ENCODE measurements around the gene MEIOC.
"Not testable (repeated sequence)": the region's sequence is repeated elsewhere in the genome, so short reads cannot be mapped to it uniquely, and the experiment has no call there.

Gene MEIOC

GRCh38 chr17:44655983-44656710 is at the start of gene MEIOC:
TSS of gene MEIOC (plus strand) at chr17:44656468. CDS start at chr17:44656614, 146 bp downstream.
- in situ Hi-C loops (cut with MboI; ENCODE audit: low sequenced_read_pairs): no loop called here

DNA sequence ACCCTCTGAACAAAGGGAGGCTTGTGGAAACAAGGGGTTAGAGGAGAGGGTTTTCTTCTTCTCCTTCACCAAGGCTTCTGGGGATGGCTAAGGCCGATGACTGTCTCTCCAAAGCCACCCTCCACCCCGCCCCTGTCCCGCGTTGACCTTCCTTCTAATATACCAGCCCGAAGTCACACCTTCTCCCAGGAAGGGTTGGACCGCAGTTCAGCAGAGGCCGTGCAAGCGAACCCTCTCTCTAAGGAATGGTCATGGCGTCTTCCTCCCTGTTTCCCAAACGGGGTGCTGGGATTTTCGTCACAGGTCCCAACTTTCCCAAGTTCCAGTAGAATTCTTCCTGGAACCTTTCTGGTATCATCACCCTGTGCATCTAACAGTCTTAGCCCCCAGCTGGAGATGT is 49.6 kb upstream of the MEIOC start:
- in situ Hi-C loops (cut with MboI; ENCODE audit: low sequenced_read_pairs): no loop called here

DNA sequence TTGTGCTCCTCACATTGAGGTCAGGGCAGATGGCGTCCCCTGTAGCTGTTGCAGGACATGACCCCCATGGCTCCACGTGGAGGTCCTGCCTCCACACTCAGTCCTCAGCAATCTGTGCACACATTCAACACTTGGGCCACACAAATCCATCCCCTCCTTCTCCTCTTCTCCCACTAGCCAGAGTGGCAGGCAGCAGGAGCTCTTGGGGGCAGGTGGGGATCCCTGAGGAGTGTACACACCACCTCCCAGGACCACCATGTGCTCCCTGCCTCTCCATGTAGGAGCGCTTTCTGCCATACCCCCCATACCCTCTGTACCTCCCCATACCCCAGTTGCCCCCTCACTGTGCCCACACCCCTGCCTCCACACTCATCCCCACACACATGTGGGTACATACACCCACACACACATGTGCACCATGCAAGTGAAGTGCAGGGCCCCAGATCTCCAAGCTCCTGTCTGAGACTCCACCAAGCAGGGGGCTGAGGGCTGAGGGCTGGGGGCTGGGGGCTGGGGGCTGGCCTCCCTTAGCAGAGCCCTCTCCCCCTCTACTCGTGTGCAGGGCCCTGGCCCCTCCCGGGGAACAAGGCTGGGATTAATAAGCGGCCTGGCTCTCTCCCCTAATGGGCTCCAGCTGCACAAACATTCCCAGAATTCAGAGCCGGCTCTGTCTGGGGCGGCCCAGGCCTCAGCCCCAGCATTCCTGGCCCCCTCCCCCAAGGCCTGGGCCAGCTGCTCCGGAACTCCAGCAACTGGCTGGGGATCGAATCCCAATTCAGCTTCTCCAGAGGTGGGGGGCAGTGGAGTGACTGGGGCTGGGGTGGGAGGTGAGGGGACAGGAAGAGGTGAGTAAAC is 48.2 kb upstream of the MEIOC start:
- in situ Hi-C loops (cut with MboI; ENCODE audit: low sequenced_read_pairs): no loop called here

DNA sequence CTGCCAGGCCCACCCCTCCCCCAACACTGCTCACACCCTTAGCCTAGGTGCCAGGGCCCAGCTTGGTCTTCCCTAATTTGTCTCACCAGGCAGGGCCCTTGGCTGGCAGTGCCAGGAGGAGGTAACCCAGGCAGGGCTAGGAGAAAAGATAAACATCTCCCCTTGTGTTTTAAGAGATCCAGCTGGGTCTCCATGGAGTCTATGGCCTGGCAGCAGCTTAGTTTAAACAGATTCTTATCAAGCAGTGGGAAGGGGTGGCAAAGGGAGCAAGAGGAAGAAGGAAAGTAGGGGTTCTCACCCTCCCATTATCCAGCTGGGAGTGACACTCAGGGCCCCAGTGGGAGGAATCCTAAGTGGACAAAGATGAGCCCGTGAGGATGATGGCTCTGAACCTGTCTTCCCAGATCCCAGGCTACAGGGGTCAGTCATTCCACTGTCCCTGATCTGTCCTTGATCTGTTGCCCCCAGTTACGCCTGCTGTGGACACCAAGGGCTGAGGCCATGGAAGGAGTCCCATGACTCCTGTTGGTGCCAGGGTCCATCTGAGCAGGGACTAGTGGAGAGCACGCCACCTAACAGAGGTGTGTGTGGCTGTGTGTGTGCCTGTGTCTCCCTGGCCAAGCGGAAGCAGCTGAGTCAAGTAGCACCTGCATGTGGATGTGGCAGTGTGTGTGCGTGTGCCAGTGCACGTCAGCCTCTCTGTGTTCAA is 47.4 kb upstream of the MEIOC start:
- in situ Hi-C loops (cut with MboI; ENCODE audit: low sequenced_read_pairs): no loop called here

- in situ Hi-C loops (cut with MboI; ENCODE audit: low sequenced_read_pairs): no loop called here
Measured at GRCh38 chr17:44610331-44610730, 45.9 kb upstream of the MEIOC start.

DNA sequence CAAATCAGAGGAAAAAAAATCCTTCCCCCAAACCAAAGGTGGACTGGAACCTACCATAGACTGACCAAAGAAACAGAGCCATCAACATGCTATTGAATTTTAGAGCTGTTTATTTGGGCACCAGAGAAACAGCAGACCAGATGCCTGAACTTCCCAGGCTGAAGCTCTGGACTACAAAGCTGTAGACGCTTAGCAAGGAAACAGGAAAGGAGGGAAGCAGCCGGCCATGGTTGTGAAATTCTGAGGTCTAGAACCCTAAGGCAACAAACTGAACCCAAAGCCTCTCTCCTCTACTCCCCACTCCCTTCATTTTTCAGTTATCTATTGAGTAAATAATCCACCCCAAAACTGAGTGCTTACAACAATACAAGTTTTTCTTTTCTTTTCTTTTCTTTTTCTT is 45.4 kb upstream of the MEIOC start:
- in situ Hi-C loops (cut with MboI; ENCODE audit: low sequenced_read_pairs): no loop called here

DNA sequence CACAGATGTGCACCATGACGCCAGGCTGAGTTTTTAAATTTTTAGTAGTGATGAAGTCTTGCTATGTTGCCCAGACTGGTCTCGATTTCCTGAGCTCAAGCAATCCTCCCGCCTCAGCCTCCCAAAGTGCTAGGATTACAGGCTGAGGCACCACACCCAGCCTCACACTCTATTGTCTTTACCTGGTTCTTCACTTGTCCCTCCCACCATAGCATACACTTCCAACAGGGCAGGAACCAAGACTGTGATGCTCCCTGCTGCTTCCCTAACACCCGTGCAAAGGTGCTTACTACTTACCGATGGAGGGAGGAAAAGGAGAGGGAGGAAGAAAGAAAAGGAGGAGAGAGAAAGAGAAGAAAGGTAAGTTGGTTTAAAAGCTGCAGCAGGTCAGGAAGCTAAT is 41.4 kb upstream of the MEIOC start:
- in situ Hi-C loops (cut with MboI; ENCODE audit: low sequenced_read_pairs): no loop called here

- in situ Hi-C loops (cut with MboI; ENCODE audit: low sequenced_read_pairs): not testable (repeated sequence)
Measured at GRCh38 chr17:44618652-44619051, 37.6 kb upstream of the MEIOC start.

DNA sequence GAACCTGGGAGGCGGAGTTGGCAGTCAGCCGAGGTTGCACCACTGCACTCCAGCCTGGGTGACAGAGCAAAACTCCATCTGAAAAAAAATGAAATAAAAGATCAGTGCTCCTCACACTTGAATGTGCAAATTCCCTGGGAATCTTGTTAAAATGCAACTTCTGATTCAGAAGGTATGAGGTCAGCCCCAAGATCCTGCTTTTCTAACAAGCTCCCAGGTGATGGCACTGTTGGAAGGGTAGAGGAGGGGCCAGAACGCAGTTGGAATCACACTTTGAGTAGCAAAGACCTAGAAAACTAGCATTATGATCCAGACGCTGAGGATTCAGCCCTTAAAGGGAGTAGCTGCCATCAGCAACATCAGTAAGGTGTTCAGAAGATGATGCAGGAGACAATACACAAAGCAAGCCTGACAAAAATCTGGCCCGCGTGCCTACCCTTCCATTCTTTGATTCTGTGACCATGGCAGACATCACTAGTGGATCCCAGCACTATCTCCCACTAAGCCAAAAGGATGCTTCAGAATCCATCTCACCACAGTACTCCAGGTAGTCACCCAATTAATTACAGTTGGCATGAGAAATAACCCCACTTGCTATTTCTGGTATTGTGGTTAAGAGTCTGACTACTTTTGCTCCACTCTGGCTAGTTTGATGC is 33.1 kb upstream of the MEIOC start:
- in situ Hi-C loops (cut with MboI; ENCODE audit: low sequenced_read_pairs): no loop called here

GRCh38 chr17:44627513-44628242 is 28.6 kb upstream of the MEIOC start:
- in situ Hi-C loops (cut with MboI; ENCODE audit: low sequenced_read_pairs): no loop called here

DNA sequence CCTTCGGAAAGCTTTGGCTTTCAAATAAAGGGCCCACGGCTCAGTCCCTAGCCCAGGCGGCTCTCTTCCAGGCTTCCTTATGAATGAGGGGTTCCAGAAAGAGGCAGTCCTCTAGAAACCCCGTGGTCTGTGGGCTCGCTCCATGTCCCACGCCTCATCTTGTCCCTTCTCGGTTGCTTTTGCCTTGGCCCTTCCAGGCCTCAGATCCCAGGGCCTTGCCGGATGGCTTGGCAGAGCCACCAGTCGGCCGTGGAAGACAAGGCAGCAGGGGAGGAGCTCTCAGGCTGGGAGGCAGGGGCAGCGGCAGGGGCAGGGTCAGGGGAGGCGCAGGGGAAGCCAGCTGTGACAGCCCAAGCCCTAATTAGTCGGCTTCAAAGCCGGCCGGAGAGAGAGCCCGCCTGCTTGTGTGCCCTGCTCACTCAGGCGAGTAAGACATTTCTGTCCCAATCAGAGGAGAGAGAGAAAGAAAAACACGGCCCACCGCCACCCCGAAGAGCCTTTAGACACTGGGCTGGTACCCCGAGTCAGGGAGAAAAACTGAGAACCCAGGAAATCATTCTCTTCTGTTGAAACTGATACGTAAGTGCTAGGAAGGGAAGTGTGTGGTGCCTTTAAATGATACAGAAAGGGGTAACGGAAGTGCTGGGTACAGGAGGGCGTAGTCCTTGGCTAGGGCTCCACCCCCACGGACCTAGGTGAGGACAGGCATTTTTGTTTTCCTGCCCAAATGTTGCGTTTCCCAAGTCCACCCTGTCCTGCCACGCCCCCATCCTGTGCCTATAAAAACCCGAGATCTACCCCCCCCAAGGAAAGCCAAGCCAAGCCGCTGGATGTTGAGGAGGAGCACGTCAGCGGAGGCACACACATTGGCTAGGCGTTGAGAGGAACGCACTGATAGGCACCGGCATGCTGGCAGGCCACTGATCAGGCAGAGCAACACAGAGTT is 27.8 kb upstream of the MEIOC start:
- in situ Hi-C loops (cut with MboI; ENCODE audit: low sequenced_read_pairs): no loop called here

GRCh38 chr17:44629314-44629713 is 27.0 kb upstream of the MEIOC start:
- in situ Hi-C loops (cut with MboI; ENCODE audit: low sequenced_read_pairs): no loop called here

GRCh38 chr17:44630703-44631102 is 25.6 kb upstream of the MEIOC start:
- in situ Hi-C loops (cut with MboI; ENCODE audit: low sequenced_read_pairs): no loop called here

GRCh38 chr17:44633998-44634397 is 22.3 kb upstream of the MEIOC start:
- in situ Hi-C loops (cut with MboI; ENCODE audit: low sequenced_read_pairs): no loop called here

- in situ Hi-C loops (cut with MboI; ENCODE audit: low sequenced_read_pairs): not testable (repeated sequence)
Measured at GRCh38 chr17:44634401-44634800, 21.9 kb upstream of the MEIOC start.

DNA sequence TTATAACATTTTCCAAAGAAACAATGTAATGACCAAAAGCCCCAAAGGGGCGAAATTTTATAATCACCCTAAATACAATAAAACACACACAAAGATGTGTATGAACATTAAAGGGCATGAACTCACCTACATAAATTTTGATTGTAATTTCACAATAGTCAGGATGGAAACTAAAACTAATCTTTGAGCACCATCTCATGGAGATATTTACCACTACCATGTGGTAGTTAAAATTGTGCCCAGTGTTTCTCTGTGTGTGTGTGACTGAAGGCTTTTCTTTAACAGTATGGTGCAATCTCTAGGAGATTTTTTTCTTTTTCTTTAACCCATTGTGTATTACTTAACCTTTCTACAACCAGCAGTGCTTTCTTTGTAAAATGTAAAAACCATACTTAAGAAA is 19.7 kb upstream of the MEIOC start:
- in situ Hi-C loops (cut with MboI; ENCODE audit: low sequenced_read_pairs): no loop called here

DNA sequence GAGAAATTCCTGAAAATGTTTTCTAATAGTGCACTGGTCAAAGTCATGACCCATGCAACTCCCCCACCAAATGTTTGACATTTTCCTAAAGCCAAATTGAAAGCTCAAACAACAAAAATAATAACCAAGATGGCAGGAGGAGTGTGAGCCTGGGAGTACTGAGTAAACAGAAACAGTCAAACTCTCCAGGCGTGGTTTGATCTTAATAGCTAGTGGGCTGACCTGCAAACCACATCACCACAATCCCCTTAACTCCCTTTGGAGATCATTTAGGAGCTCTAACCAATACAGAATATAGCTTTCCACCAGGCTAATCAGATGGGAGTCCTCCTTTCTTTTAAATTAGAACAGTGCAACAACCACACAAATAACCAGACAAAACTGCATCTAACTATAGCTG is 19.2 kb upstream of the MEIOC start:
- in situ Hi-C loops (cut with MboI; ENCODE audit: low sequenced_read_pairs): no loop called here

GRCh38 chr17:44642834-44643233 is 13.4 kb upstream of the MEIOC start:
- in situ Hi-C loops (cut with MboI; ENCODE audit: low sequenced_read_pairs): no loop called here

DNA sequence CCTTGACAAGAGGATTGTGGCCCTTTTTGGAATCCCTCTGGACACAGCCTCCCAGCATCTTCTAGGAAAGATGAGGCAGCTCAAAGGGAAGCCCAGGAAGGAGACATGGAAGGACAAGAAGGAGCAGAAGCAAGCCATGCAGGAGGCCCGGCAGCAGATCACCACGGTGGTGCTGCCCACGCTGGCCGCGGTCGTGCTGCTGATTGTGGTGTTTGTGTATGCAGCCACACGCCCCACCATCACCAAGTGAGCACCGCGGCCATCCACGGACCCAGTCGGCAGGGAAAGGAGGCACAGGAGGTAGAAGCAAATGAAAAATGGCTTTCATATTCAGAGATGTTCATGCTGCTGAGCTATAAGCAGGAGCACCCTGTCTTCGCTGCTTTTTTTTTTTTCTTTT is 10.9 kb upstream of the MEIOC start:
- in situ Hi-C loops (cut with MboI; ENCODE audit: low sequenced_read_pairs): no loop called here
